Measurements from ENCODE around the gene PTTG1.
A peak's percentile ranks its signal among the peaks of the same experiment; 100 is the strongest.

DNA sequence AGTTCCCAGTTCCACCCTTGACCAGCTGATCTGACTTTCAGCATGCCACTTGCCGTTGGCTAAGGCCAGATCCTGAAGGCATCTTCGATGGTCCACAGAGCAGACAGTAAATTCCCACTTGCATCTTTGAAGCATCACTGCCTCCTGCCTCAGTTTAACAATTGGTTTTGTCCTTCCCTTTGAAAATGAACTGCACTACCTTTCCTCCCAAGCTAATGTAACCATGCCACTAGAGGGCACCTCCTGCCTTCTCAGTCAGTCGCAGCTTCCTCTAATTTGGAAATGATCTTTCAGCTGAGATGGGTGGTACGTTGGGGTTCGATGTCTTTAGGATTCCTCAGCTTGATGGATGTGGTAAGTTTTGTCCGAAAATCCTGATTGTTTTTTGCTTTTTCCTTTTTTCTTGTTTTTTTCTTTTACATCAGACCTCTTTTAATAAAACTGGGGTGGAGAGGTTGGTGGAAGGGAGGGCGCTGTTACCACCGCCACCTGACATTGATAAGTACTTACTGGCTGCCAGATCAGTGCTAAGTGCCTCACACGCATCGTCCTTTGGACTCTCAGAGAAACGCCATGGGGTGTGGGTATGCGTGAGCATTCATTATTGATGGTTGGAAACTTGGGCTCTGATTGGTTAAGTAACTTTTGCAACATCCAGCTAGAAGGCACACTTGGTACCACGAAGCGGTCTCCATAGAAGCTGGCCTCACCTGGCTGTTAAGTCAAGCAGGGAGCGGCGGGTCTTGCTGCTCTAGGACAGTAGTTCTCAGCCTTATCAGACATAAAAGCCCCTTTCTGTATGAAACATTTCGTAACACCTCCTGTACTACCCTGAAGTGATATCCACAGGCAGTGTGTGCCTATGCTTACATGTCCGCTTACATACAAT lies 16.9 kb downstream of the PTTG1 start:
- TF ChIP-seq, protein P1, sequence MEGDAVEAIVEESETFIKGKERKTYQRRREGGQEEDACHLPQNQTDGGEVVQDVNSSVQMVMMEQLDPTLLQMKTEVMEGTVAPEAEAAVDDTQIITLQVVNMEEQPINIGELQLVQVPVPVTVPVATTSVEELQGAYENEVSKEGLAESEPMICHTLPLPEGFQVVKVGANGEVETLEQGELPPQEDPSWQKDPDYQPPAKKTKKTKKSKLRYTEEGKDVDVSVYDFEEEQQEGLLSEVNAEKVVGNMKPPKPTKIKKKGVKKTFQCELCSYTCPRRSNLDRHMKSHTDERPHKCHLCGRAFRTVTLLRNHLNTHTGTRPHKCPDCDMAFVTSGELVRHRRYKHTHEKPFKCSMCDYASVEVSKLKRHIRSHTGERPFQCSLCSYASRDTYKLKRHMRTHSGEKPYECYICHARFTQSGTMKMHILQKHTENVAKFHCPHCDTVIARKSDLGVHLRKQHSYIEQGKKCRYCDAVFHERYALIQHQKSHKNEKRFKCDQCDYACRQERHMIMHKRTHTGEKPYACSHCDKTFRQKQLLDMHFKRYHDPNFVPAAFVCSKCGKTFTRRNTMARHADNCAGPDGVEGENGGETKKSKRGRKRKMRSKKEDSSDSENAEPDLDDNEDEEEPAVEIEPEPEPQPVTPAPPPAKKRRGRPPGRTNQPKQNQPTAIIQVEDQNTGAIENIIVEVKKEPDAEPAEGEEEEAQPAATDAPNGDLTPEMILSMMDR (IDR thresholded peaks at IDR 0.05; ENCODE audit: low read depth, low read length, missing input control): peak; percentile 61
- TF ChIP-seq YY1 (IDR thresholded peaks at IDR 0.05) (no peak), EGR1 (IDR thresholded peaks at IDR 0.05; ENCODE audit: low read depth in 2 of 2) (no peak), RXRA (IDR thresholded peaks at IDR 0.05) (no peak)
- TF ChIP-seq, protein P2, sequence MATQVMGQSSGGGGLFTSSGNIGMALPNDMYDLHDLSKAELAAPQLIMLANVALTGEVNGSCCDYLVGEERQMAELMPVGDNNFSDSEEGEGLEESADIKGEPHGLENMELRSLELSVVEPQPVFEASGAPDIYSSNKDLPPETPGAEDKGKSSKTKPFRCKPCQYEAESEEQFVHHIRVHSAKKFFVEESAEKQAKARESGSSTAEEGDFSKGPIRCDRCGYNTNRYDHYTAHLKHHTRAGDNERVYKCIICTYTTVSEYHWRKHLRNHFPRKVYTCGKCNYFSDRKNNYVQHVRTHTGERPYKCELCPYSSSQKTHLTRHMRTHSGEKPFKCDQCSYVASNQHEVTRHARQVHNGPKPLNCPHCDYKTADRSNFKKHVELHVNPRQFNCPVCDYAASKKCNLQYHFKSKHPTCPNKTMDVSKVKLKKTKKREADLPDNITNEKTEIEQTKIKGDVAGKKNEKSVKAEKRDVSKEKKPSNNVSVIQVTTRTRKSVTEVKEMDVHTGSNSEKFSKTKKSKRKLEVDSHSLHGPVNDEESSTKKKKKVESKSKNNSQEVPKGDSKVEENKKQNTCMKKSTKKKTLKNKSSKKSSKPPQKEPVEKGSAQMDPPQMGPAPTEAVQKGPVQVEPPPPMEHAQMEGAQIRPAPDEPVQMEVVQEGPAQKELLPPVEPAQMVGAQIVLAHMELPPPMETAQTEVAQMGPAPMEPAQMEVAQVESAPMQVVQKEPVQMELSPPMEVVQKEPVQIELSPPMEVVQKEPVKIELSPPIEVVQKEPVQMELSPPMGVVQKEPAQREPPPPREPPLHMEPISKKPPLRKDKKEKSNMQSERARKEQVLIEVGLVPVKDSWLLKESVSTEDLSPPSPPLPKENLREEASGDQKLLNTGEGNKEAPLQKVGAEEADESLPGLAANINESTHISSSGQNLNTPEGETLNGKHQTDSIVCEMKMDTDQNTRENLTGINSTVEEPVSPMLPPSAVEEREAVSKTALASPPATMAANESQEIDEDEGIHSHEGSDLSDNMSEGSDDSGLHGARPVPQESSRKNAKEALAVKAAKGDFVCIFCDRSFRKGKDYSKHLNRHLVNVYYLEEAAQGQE (IDR thresholded peaks at IDR 0.05): no peak
- TF ChIP-seq, protein P3, sequence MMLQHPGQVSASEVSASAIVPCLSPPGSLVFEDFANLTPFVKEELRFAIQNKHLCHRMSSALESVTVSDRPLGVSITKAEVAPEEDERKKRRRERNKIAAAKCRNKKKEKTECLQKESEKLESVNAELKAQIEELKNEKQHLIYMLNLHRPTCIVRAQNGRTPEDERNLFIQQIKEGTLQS (IDR thresholded peaks at IDR 0.05): no peak

Data from liver (tissue), 3 donors.